ENCODE measurements around the gene F2R. TPM values are rescaled to one million over a fixed set of nuclear protein-coding genes. Genes with fewer than 3 reads are reported as not detected.

The F2R gene
- total and polyA plus RNA-seq, 2 of the 13 experiments (the other 11 are each of a cell fraction or from before 2014, with no cell fraction given): 8.3 to 12.3 TPM

DNA sequence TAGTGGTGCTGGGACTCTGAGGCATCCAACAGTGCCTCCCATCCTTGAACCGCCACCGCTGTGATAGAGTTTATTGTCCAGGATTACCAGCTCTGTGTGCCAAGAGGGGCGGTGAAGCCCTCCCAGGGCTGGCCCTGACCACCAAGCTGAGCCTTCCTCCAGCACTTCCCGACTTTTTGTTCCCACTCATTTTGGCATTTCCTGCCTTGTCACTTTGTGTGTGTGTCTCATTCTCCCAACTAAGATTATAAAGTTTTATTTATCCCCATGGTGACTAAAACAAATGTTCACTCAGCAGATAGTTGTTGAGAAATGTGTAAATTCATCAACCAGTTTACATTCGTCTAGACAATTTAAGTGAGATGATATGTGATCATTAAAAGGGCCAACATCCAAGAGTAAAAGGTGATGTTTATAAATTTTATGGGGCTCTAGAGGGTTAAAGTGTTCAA lies 2.5 kb downstream of the F2R start (continued):
- TF ChIP-seq STAG1 (CRISPR knock-in tag; IDR thresholded peaks at IDR 0.05): no peak
- no peak for TF ChIP-seq SP1 (IDR thresholded peaks at IDR 0.05)
- no peak for TF ChIP-seq SP1 (CRISPR knock-in tag; IDR thresholded peaks at IDR 0.05)
- no peak for TF ChIP-seq HMG20A (CRISPR knock-in tag; IDR thresholded peaks at IDR 0.05; ENCODE audit: borderline replicate concordance)
- no peak for TF ChIP-seq NCOR1 (IDR thresholded peaks at IDR 0.05; ENCODE audit: borderline replicate concordance, low read length)

DNA sequence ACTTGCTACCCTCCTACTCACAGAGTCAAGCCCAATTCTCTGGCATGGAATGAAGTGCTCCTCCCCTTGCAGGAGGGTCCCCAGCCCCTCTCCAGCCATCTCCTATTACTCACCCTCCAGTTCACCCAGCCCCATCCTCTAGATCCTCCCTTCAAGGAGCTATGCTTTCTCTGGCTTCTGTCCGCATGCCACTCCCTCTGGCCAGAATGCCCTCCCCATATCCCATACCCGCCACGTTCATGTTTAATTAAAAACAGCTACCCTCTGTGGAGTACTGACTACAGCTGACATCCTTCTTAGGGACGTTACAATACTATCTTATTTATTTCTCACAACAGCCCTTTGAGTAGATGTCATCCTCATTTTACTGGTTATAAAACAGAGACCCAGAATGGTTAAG lies 3.0 kb downstream of the F2R start:
- BruUV-seq (replicated peaks): no TSS peak
- Histone ChIP-seq H3K9ac (ENCODE audit: insufficient read depth, low read depth, low read length) (no peak overlapping the region), H3K27ac (ENCODE audit: extremely low read length, insufficient read depth, low read length) (no peak overlapping the region), H3K4me2 (ENCODE audit: low read depth, low read length) (no peak overlapping the region), H3K36me3 (replicated peaks in 1 of 2; ENCODE audit: control insufficient read depth in 1 of 2, insufficient read depth in 2 of 2, low read length in 2 of 2) (no peaks in the 10 kb centered on the region), H3K79me2 (ENCODE audit: insufficient read depth, low read length) (no peaks in the 10 kb centered on the region), H3K27me3 (ENCODE audit: control insufficient read depth in 1 of 2, insufficient read depth in 2 of 2, low read length in 2 of 2) (no peaks in the 10 kb centered on the region), H4K20me1 (ENCODE audit: insufficient read depth, low read length) (no peaks in the 10 kb centered on the region), H3K4me1 (ENCODE audit: insufficient read depth, low read length) (peaks cover 27% of the 10 kb centered on the region), H3K4me3 (replicated peaks in 1 of 3; ENCODE audit: insufficient read depth in 1 of 3, low read depth in 2 of 3, low read length in 3 of 3) (no peak overlapping the region), H3K9me3 (ENCODE audit: low read length) (no peaks in the 10 kb centered on the region), H2AFZ (ENCODE audit: low read length) (no peak overlapping the region)
- FAIRE-seq (no peak), ATAC-seq (no peak), DNase-seq (ENCODE audit: low spot score) (no peak)
- no peak for TF ChIP-seq PHF8 (CRISPR knock-in tag; IDR thresholded peaks at IDR 0.05)
- TF ChIP-seq ZNF501 (CRISPR knock-in tag; IDR thresholded peaks at IDR 0.05): no peak
- no peak for TF ChIP-seq ZNF614 (CRISPR knock-in tag; IDR thresholded peaks at IDR 0.05; ENCODE audit: borderline replicate concordance)
- TF ChIP-seq HIVEP1 (CRISPR knock-in tag; IDR thresholded peaks at IDR 0.05): no peak
- no peak for TF ChIP-seq SSRP1 (CRISPR knock-in tag; IDR thresholded peaks at IDR 0.05)
- TF ChIP-seq SIN3A (IDR thresholded peaks at IDR 0.05; ENCODE audit: borderline replicate concordance, low read depth, low read length): no peak
- TF ChIP-seq U2AF1 (optimal IDR thresholded peaks at IDR 0.05; ENCODE audit: low read depth, low read length): no peak
- WGBS (ENCODE audit: low lambda C conversion rate): 94% methylated on average over 4 of the region's 4 CpGs
- intact Hi-C loops (cut with micrococcal nuclease; ENCODE audit: unreplicated experiment): loop anchor here (5.0 kb wide), 1 partner anchor 33 kb away; no protein-coding TSS in a partner anchor
- ChIA-PET POLR2A (no interaction called here), CTCF (ENCODE audit: low intra/inter-chr PET ratio, low total read pairs) (no interaction called here)
- in situ Hi-C loops (cut with HindIII; ENCODE audit: extremely low pct_ligation_motif_present, low pct_unique_long_range_greater_than_20kb): loop anchor here (5.0 kb wide), 1 partner anchor 58 kb away; no protein-coding TSS in a partner anchor
